COLO668 (cell line): ENCODE measurements around the gene ZCCHC18.
A peak's percentile ranks its signal among the peaks of the same experiment; 100 is the strongest.
"Not testable (repeated sequence)": the region's sequence is repeated elsewhere in the genome, so short reads cannot be mapped to it uniquely, and the experiment has no call there.

Experiments used
- DNase-seq: peaks from one replicate; lab custom pipeline; 2025; ENCODE audit not compliant: unreplicated experiment; lab: John Stamatoyannopoulos, UW

The ZCCHC18 gene

DNA sequence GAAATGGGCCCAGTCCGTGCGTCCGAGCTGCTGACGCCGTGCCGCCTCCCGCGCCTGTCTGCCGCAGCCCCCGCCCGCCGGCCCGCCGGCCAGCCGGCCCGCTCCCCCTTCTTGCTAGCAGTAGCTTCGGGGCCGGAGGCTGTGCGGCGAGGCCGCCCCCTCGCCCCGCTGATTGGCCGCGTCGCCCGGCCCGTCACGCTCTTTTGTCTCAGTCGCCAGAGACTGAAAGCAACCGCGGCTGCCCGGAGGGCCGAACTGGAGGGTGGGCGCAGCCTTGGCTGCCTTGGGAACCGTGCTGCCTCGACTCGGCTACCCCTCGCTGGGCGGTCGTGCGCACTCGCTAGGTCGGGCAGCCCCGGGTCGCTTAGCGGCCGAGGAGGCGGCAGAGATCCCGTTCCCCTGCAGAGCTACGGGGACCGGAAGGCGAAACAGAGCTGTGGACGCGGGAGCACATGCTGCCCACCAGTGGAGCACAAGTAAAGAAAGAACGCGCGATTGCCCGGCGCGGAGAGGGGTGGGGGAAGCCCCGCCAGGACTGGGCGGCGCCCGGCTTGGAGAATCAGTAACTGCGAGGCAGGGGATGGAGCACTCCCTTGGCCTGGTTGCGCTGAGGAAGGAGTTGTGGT, at the start of gene ZCCHC18:
Gene ZCCHC18 (plus strand): TSS at position 198 of the 626 bp plus-strand sequence. CDS start 1,589 bp downstream, outside the sequence.
- peak; percentile 50 for DNase-seq

DNA sequence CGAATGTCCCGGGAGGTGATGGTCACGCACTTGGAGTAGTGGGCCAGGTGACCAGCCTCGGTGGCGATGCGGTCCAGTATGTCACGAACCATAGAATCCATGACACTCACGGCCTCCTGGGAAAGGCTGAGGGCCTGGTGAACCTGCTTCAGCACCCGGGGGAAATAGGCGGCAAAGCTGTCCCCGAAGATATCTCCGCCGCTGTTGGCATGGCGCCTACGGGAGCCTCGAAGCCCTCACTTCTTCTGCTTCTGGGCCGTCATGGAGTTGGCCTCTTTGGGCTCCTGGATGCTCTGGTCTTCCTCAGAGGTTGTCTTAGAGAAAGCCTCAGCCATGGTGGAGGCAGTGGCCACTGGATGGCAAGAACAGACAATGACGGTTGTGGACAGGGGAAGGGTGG, 49.7 kb upstream of the ZCCHC18 start:
- not testable (repeated sequence) for DNase-seq

DNA sequence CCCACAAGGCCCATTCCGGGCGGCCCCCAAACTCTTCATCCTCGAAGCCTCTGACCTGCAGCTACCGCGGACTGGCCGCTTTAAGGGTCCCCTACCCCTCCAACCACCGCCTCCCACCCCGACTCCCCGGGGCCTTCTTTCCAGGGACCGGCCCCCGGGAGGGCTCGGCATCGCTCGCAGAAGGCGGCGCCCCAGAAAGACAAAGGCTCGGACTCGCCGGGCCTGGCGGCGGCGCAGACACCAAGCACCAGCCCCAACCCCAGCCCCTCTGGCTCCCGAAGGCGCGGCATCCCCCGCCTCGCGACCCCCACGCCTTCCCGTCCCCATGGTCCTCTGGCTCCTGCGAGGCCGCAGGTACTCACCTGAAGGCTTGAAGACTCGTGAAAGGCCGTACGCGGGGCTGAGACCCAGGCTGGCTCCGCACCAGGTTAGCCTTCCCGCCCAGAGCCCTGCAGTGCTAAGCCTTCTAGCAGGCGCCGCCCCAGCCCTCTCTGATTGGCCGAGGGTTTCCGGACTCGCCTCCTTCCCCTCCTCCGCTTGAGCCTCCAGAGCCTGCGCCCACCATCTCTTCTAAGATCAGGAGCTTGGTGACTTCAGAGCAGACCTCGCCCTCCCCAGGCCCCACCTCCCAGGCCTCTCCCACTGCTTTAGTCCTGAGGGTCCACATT, 36.4 kb upstream of the ZCCHC18 start, which contains the start of gene TMSB15C:
Gene TMSB15C (minus strand): TSS at position 459 of the 668 bp plus-strand sequence.
- not testable (repeated sequence) for DNase-seq

DNA sequence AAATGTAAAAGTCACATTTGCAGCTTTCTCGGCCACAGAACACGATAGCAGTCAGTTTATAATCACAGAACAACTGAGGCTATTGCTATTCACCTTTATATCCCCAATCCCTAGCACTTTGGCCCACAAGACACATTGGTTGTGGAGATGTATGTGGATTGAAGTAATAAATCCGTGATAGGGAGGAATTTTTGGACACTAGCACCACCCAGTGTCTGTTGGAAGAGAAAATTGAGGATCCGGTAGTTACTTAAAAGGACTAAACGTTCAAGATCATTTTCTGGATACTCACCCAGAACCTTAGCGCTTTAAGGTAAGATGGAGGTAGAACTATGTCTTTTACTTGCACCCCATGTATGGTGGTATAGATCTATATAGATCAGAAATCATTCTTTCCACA, 34.5 kb upstream of the ZCCHC18 start:
- not testable (repeated sequence) for DNase-seq

DNA sequence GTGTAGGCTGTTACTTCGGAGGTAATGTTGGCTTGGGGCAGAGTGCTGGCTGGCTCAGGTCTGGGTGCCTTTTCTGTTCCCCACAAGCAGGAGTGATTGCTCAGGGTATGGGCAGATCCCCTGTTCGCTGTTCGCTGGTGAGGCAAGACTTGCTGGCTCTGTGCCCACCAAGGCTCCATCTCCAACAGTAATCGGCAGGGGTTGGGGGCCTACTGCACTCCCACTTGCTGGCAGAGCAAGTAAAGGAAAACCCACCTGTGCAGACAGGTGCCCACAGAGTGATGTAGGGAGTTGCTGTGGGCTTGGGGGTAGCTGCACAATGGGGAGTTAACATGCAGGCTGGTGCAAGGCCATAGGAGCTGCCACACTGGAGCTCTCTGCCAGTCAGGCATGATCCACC, 28.3 kb upstream of the ZCCHC18 start:
- no peak for DNase-seq

DNA sequence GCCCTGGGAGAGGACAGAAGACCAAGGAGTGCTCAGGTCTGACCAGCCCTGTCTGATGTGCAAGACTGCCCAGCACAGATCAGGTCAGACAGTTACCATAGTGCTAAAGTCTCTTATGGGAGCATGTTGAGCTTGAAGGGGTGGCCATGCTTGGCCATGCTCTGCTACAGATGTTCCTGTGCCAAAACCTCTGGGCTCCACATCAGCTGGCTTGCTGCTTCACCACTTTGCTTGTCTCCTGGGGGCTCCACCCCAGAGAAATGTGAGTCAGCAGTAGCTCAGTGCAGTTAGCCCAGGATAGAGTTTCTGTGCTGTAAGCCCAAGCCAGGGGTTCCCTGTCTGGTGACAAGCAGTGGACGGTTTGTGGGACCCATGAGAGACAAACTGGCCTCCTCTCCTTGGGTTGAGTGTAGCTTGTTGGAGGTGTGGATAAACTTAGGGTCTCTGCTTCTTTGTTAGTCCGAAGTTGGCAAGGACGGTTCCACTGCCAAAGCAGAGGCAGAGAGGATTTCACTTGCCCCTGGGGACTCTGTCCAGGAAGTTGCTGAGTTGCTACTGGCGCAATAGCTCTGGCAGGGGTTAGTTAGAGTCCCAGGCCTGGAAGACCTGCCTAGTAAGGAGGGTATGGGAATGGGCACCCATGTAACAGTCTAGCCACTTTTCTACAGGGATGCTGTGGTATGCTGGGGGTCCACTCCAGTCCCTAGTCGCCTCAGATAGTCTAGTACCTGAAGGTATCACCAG, 27.6 kb upstream of the ZCCHC18 start:
- DNase-seq: no peak

DNA sequence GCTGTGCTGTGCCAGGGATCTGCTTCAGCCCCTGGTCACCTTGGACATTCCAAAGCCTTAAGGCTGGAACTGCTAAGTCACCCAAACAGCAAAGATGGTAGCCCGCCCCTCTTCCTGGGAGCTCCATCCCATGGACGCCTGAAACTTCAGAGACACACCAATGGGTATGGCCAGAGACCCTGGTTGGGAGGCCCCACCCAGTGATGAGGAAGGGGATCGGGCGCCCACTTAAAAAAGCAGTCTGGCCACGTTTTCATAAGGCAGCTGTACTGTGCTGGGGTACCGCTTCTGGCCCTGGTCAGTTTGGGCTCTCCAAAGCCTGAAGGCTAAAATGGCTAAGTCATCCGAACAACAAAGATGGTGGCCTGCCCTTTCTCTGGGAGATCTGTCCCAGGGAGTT, 26.8 kb upstream of the ZCCHC18 start:
- no peak for DNase-seq

DNA sequence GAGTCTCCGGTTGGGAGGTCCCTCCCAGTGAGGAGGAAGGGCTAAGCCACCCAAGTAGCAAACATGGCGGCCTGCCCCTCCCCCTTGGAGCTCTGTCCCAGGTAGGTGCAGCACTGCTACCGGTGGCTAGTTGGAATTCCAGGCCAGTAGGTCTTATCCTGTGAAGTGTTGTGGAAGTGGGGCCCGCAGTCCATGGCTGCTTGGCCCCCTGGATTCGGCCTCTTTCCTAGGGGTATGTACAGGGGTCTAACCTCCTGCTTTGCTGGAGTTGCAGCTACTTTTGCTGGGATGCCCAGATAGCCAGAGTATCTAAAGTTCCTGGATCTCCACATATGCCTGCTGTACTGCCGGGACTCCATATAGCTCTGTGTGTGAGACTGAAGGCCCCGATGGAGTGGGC, 26.4 kb upstream of the ZCCHC18 start:
- no peak for DNase-seq

DNA sequence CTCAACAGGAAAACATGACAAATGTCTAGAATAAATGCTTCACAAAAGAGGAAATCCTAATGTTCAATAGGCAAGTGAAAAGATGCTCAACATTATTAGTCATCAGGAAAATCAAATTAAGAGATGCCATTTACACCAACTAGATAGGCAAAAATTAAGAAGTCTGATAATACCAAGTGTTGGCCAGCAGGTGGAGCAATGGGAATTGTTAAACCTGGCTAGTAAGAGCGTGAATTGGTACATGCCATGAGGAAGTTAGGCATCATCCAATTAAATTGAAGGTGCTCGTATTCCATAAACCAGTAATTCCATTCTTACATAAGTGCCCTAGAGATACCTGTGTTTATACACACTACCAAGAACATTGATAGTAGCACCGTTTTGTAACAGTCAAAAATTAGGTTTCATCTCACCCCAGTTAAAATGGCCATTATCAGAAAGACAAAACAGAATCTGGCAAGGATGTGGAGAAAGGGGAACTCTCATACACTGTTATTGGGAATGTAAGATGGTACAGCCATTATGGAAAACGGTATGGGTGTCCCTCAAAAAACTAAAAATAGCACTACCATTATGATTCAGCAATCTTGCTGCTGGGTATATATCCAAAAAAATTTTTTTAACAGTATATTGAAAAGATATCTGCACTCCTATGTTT, 14.0 kb upstream of the ZCCHC18 start:
- DNase-seq: peak; percentile 26

DNA sequence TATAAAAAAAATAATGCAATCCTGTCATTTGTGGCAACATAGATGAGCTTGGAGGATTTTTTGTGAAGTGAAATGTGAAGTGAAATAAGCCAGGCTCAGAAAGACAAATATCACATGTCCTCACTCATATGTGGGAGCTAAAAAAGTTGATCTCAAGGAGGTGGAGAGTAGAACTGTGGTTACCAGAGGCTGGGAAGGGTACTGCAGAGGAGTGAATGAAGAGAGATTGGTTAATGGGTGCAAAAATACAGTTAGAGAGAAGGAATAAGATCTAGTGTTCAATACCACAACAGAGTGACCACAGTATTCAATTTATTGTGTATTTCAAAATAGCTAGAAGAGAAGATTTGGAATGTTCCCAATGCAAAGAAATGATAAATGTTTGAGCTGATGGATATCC, 13.4 kb upstream of the ZCCHC18 start:
- no peak for DNase-seq

DNA sequence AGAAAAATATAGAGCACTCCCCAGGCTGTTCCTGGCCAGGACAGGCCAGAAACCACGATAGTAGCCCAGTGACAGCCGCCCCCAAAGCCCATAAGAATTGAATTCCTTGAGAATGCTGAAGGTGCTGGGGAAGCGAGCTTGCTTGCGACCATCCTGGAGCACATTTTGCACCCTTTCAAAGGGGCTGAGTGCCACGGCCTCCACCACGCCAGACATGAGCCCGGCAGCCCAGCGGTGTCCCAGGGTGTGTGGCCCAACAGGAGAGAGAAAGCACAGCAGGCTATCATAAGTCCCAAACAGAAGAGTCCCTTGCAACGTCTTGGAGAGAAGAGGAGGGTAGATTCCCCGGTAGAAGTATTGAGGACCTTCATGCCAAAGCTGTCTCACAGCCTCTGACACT, 7.6 kb upstream of the ZCCHC18 start:
- DNase-seq: no peak

DNA sequence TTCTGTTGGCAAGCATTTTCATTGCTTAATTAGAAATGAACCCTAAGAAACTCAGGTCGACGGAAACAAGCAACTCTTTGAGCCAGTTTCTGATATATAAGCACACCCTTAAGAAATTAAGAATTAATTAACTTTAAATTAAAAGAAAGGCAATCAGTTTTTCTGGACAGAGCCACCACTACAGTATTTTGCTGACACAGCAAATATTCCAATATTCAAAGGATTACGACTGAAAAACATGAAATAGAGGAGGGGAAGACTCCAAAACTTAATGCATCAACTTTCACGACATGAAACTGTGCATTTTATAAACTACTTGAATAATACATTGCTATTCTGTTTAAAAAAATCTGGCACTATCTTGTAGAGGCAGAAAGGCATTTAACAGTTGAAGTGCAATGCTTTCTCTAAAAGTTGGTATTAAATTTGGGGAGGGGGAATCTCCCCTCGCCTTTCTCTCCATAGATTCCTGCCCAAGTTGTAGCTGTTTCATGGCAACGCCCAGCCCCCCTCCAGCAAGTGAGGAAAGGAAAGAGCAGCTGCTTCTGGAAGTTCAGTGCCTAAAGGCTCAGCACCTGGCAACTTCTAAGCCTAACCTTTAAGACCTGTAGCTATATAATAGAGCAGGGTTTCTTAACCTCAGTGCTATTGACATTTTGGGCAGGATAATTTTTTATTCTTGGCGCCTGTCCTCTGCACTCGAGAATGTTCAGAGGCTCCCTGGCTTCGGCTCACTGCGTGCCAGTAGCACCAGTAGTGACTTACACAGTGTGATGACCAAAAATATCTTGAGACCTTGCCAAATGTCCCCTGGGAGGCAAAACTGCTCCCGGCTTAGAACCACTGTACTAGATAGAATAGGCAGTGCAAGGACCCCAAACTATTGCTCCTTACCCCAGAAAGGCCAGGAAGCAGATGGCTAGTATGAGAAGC, 6.7 kb upstream of the ZCCHC18 start:
- no peak for DNase-seq

DNA sequence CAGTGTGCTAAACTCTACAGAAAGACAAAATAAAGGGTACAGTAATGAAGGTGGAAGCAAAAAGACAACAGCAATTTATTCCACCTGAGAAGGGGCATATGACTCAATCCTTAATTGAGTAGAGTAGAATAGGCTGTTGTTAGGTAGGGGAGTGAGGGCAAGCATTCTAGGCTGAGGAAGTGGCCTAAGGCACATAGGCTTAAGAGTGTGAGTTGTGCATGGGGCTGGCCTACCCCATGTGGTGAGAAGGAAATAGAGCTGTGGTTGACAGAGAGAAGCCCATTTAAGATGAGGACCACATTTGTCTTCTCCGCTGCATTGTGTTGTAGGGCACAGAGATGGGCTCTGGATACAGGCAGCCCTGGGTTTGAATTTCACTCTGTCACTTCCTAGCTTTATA, 3.4 kb upstream of the ZCCHC18 start:
- no peak for DNase-seq

DNA sequence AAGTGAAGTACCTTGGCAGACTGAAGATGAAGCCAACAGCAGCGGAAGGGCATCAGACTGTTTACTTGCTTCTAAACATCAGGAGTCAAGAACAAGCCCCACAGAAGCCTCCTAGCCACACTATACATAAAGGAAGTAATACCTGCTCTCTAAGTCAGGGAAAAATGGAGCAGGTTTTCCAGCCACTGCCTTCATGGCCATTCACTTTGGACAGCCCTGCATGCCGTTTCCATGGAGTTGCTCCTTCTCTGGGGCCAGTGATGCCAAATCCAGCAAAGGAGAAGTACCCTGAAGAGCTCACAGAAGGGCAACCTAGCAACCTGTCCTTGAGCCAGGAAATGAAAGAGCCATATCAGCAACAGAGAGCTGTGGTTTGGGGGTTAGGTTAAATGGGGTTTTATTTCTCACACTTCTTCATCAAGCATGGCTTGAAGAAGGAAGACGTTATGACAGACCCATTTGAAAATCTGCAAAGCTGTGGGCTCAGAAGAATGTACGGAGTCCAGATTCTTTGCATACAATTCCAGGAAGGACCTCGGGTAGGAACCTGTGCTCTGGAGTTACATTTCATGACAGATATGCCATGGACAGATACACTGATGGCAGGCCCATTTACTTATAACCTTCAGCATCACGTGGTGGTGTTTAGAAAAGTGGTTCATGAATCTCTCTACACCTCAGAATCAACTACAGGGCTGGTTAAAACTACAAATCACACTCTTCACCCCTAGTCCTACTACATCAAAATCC, 1.7 kb upstream of the ZCCHC18 start:
- not testable (repeated sequence) for DNase-seq

DNA sequence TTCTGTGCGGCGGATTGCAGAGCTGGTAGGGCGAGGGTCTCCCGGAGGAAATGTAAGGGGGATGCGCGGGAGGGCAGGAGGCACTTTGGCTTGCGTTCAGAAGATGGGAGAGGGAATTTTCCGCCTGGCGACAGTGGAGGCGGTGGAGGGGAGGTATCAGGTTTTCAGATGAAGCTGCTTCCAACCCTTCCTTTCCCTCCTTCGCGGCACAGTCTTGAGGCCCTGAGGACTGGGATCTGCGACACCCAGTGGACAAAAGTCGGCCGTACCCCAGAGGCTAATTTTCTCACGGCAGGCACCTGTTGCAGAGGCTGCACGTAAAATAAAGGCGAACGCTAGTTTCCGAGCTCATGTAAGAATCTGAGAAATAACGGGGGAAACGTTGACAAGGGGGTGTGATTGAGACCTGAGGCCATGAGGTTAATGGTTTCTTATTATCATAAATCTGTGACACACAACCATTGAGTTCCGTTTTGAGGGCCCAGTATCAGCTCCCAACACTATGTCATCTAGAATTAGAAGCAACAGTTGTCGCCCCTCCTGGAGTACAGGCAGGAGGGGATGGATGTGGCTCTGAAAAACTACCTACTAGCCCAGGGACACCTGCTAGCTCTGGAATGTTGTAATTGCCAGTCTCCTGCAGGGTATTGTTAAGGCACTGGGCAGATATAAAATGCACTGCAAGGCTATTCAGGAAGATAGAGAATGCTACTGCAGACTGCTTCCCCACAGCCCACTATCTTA, 1.1 kb downstream of the ZCCHC18 start:
- DNase-seq: peak; percentile 36

DNA sequence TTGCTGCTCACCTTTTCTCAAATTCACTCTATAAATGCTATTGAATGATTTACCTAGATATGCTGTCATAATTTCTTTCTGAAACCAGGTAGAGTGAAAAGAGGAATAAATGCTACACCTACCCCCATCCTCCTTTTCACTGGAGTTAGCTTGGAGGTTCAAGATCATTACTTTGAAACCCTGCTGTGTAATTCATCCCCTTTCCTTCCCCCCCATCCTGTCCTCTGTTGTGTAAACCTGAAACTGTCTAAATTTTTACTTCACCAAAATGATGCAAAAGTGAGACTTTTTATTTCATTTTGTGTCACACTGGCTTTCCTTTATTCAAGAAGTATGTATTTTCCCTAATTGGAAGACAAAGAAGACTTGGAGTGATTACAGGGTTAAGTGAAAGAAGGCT, 5.4 kb downstream of the ZCCHC18 start:
- no peak for DNase-seq

DNA sequence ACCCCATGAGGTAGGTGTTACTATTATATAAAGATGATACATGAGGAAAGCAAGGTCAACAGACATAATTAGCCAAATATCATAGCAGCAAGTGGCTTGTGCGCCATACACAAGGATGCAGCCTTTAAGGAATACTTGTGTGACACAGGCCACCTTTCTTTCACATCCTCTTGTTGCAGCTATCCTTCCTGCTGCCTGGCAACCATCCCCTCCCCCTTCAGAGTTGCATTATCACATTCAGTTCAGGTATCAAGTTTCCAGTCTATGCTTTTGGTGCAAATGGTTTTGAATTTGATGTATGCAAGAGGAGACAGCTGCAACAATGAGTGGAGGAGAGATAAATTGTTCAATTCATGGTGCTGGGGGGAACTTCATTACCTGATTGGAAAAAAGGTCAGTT, 6.4 kb downstream of the ZCCHC18 start:
- peak; percentile 26 for DNase-seq

DNA sequence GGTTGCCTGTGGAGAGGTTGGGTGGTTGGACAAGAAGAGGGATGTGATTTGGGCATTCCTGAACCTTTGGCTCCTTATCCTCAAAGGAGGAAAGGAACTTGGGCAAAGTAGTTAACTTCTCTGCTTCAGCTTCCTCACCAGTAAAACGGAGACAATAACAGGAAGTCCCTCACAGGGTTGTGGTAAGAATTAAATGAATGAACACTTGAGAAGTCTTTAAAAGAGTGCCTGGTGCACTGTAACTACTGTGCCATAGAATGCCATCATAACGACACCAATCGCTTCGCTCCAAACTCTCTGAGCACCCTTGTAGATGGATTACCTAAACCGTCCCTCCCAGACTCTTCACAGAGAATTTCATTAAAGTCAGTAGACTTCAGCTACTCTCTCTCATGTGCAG, 10.5 kb downstream of the ZCCHC18 start:
- no peak for DNase-seq

DNA sequence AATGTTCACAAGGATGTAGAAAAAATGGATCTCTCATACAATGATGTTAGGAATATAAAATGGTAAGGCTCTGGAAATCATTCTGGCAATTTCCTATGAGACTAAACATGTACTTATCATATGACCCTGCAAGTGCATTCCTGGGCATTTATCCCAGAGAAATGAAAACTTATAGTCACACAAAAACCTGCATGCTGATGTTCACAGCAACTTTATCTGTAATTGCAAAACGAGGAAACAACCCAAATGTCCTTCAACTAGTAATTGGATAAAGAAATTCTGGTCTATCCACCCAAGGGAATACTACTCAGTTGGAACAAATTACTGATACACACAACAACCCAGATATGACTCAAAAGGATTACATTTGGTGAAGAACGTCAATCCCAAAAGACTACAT, 14.5 kb downstream of the ZCCHC18 start:
- no peak for DNase-seq
